Fibroblast of lung (primary cell): ENCODE results near the gene IER3. TPM values are rescaled to one million over a fixed set of nuclear protein-coding genes. Genes with fewer than 3 reads are reported as not detected.
A peak's percentile ranks its signal among the peaks of the same experiment; 100 is the strongest.

Experiments used
- DNase-seq, 2 donors: peaks; one replicate each; pipeline versions ENCODE4 v3.0.0 to v3.0.0-alpha.2; 2010; ENCODE audit warnings: low read depth in 2 of 2
- H2AFZ ChIP-seq: 2 replicates; pipeline ENCODE4 v1.5.1; 2012; ENCODE audit warnings: low read length, control low read depth, inconsistent platforms
- H3K27ac ChIP-seq: 2 replicates; pipeline ENCODE4 v1.5.1; 2011; ENCODE audit warnings: low read length, control low read depth; ENCODE audit not compliant: insufficient read depth
- H3K27me3 ChIP-seq: 2 replicates; pipeline ENCODE4 v1.5.1; 2011; ENCODE audit warnings: mild to moderate bottlenecking, low read length; ENCODE audit not compliant: control insufficient read depth, insufficient read depth
- H3K36me3 ChIP-seq: 2 replicates; pipeline ENCODE4 v1.5.1; 2011; ENCODE audit warnings: low read length; ENCODE audit not compliant: control insufficient read depth, insufficient read depth
- H3K4me1 ChIP-seq: 2 replicates; pipeline ENCODE4 v1.5.1; 2011; ENCODE audit warnings: low read length; ENCODE audit not compliant: control insufficient read depth, insufficient read depth; ENCODE audit errors: extremely low read depth
- H3K4me2 ChIP-seq: 2 replicates; pipeline ENCODE4 v1.5.1; 2011; ENCODE audit warnings: low read length, control low read depth; ENCODE audit not compliant: insufficient read depth; ENCODE audit errors: extremely low read depth
- H3K4me3 ChIP-seq, 4 experiments: fragments of 200-600 bp in 1 of 4; sonication (generic) in 1 of 4; replicated peaks in 1 of 4; 2 replicates each; pipeline ENCODE4 v1.5.1; 2011 to 2016; ENCODE audit warnings: low read length in 4 of 4, low read depth in 3 of 4, mild to moderate bottlenecking in 3 of 4, control low read depth in 2 of 4, inconsistent platforms in 1 of 4, mixed read lengths in 1 of 4; ENCODE audit not compliant: insufficient read depth in 1 of 4; ENCODE audit errors: control extremely low read depth in 1 of 4
- H3K79me2 ChIP-seq: 2 replicates; pipeline ENCODE4 v1.5.1; 2012; ENCODE audit warnings: mild to moderate bottlenecking, low read length, inconsistent platforms; ENCODE audit not compliant: control insufficient read depth, insufficient read depth
- H3K9ac ChIP-seq: 2 replicates; pipeline ENCODE4 v1.5.1; 2011; ENCODE audit warnings: mild to moderate bottlenecking, low read length, control low read depth; ENCODE audit not compliant: insufficient read depth
- H3K9me3 ChIP-seq: 2 replicates; pipeline ENCODE4 v1.5.1; 2012; ENCODE audit warnings: low read depth, low read length; ENCODE audit not compliant: control insufficient read depth, insufficient read depth
- H4K20me1 ChIP-seq: 2 replicates; pipeline ENCODE4 v1.5.1; 2011; ENCODE audit warnings: low read length; ENCODE audit not compliant: control insufficient read depth, insufficient read depth; ENCODE audit errors: extremely low read depth
- CTCF ChIP-seq, 2 donors: IDR thresholded peaks in 1 of 2; conservative IDR thresholded peaks in 1 of 2; 1 replicate in 1 of 2; 2 replicates in 1 of 2; pipeline ENCODE4 v1.5.1; 2011 to 2012; ENCODE audit warnings: low read length in 2 of 2, control low read depth in 1 of 2, inconsistent platforms in 1 of 2, low read depth in 1 of 2, mild to moderate bottlenecking in 1 of 2
- EZH2 ChIP-seq: IDR thresholded peaks from 2 replicates; pipeline ENCODE4 v1.5.1; 2012; ENCODE audit warnings: low read length, control low read depth, mild to moderate bottlenecking; ENCODE audit errors: missing control alignments
- polyA plus RNA-seq, 2 donors: library from polyadenylated mRNA; depleted of rRNA in 1 of 2; stranded (reverse) in 1 of 2; unstranded in 1 of 2; fragments of >200 nt; gene quantifications; 2 replicates each; pipeline ENCODE4 v1.2.1, GENCODE V29; 2011 to 2012; ENCODE audit warnings: missing spikeins in 1 of 2
- total RNA-seq: library from RNA; depleted of rRNA; stranded (reverse); fragments of >200 nt; gene quantifications from 2 replicates; pipeline ENCODE4 v1.2.1, GENCODE V29; 2014

IER3 gene
- total and polyA plus RNA-seq, 2 donors (not counting 1 experiment from before 2014, with no cell fraction given): 34.2 to 43.3 TPM

- no peaks in the 10 kb centered on the region for H3K27me3 ChIP-seq
- peaks cover 2% of the 10 kb centered on the region for H3K4me1 ChIP-seq
- peak within 1 kb of the TSS; percentile 93 for H3K9ac ChIP-seq
- H3K4me3 ChIP-seq: peak within 1 kb of the TSS; percentile 70 to 91 (median 86)
- no peaks in the 10 kb centered on the region for H3K9me3 ChIP-seq
- H3K4me2 ChIP-seq: peak within 1 kb of the TSS; percentile 96
- H3K36me3 ChIP-seq: peaks cover 8% of the 10 kb centered on the region
- H2AFZ ChIP-seq: peak within 1 kb of the TSS; percentile 79
- H4K20me1 ChIP-seq: no peaks in the 10 kb centered on the region
- peak; percentile 100 for DNase-seq
- TF ChIP-seq EZH2: no peak
- TF ChIP-seq CTCF (conservative IDR thresholded peaks at IDR 0.05 in 1 of 2, IDR thresholded peaks at IDR 0.05 in 1 of 2; ENCODE audit: low read depth in 1 of 2, low read length in 2 of 2): peak in 1 of 2 donors; percentile 29
- peaks cover 39% of the 10 kb centered on the region for H3K79me2 ChIP-seq
- H3K27ac ChIP-seq: peak within 1 kb of the TSS; percentile 99
Measured at GRCh38 chr6:30717129-30717844, 27.1 kb downstream of the IER3 start, which contains the start of gene MDC1. Gene MDC1 (minus strand): TSS chr6:30717281. CDS start chr6:30715175, 2,106 bp downstream.

- peaks cover 35% of the 10 kb centered on the region for H3K79me2 ChIP-seq
Measured at GRCh38 chr6:30716879-30717128, 27.5 kb downstream of the IER3 start.

GRCh38 chr6:30714263-30714662 lies 30.1 kb downstream of the IER3 start:
- DNase-seq: no peak

More at GRCh38 chr6:30716879-30717128, 27.5 kb downstream of the IER3 start:
- Histone ChIP-seq H3K36me3 (peaks cover 9% of the 10 kb centered on the region), H4K20me1 (no peaks in the 10 kb centered on the region), H3K4me2 (peak overlapping the region; percentile 96), H3K4me3 (peak overlapping the region; percentile 69 to 91 (median 86)), H2AFZ (peak overlapping the region; percentile 79), H3K27me3 (no peaks in the 10 kb centered on the region), H3K4me1 (peaks cover 2% of the 10 kb centered on the region), H3K9me3 (no peaks in the 10 kb centered on the region), H3K27ac (peak overlapping the region; percentile 99), H3K9ac (peak overlapping the region; percentile 93)
- DNase-seq: no peak
- TF ChIP-seq EZH2: no peak
- TF ChIP-seq CTCF (conservative IDR thresholded peaks at IDR 0.05 in 1 of 2, IDR thresholded peaks at IDR 0.05 in 1 of 2; ENCODE audit: low read depth in 1 of 2, low read length in 2 of 2): no peak

More at GRCh38 chr6:30714263-30714662, 30.1 kb downstream of the IER3 start:
- no peak overlapping the region for H3K9ac ChIP-seq
- peaks cover 16% of the 10 kb centered on the region for H3K79me2 ChIP-seq
- H3K4me3 ChIP-seq: no peak overlapping the region
- H4K20me1 ChIP-seq: no peaks in the 10 kb centered on the region
- no peak overlapping the region for H3K4me2 ChIP-seq
- no peaks in the 10 kb centered on the region for H3K9me3 ChIP-seq
- H3K4me1 ChIP-seq: peaks cover 2% of the 10 kb centered on the region
- no peak overlapping the region for H3K27ac ChIP-seq
- no peaks in the 10 kb centered on the region for H3K27me3 ChIP-seq
- no peak for TF ChIP-seq CTCF (conservative IDR thresholded peaks at IDR 0.05 in 1 of 2, IDR thresholded peaks at IDR 0.05 in 1 of 2; ENCODE audit: low read depth in 1 of 2, low read length in 2 of 2)
- H2AFZ ChIP-seq: no peak overlapping the region
- H3K36me3 ChIP-seq: peaks cover 10% of the 10 kb centered on the region
